ENCODE data around the gene LTBP1. TPM values are rescaled to one million over a fixed set of nuclear protein-coding genes. Genes with fewer than 3 reads are reported as not detected.

The LTBP1 gene
- total RNA-seq, 4 donors from 2014 or later, result 3.8 to 20.8 (median 11.3) TPM

- 60 to 62% methylated on average over 7 of the region's 7 CpGs for WGBS, 2 donors
- TF ChIP-seq CTCF (IDR thresholded peaks at IDR 0.05), result no peak
- no peak for TF ChIP-seq POLR2A (IDR thresholded peaks at IDR 0.05)
- no peak overlapping the region for H3K4me3 ChIP-seq (ENCODE audit: low read depth, poor library complexity, severe bottlenecking)
- no peak for DNase-seq (ENCODE audit: low spot score in 2 of 2)
- intact Hi-C loops (cut with DNase I; ENCODE audit: low total_unique reads), result no loop called here
Observed at GRCh38 chr2:33133454-33133952, 186.8 kb downstream of the LTBP1 start.

DNA sequence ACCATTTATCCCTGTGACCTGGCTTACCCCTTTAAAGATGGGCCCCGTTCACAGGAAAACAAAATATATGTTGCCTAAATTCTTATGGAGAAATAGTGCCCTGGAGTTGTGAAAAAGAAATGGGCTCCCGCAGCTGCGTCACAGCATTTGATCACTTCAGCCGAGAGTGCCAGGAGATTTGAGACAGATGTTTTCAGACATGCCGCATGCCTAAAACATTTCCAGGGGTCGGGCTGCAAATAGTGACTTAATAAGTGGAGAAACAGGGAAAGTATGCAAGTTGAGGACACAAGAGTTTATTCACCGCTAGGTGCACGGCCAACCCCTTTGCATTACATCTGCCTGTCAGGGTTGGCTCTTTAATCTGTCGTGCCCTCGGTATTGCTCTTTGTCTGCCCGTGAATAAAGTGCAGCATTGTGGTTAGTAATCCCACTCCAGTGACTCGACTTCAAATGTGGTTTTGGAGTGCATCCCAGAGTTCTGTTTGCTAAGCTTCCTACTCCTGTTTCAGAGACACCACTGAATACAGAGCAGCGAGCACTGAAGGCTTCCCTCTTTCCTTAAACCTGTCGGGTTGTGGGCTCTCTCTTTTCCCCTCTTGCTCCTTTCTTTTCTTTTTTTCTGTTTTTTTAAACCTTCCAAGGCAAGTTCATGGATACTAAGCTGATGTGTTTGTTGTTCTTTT lies 187.5 kb downstream of the LTBP1 start:
- WGBS, 2 donors, result 36 to 49% methylated on average over 14 of the region's 14 CpGs
- TF ChIP-seq CTCF (IDR thresholded peaks at IDR 0.05) (no peak), POLR2A (IDR thresholded peaks at IDR 0.05) (no peak)
- intact Hi-C loops (cut with DNase I; ENCODE audit: low total_unique reads), result no loop called here
- no peak overlapping the region for H3K4me3 ChIP-seq (ENCODE audit: low read depth, poor library complexity, severe bottlenecking)
- DNase-seq (ENCODE audit: low spot score in 2 of 2), result peak; percentile 65 to 90

DNA sequence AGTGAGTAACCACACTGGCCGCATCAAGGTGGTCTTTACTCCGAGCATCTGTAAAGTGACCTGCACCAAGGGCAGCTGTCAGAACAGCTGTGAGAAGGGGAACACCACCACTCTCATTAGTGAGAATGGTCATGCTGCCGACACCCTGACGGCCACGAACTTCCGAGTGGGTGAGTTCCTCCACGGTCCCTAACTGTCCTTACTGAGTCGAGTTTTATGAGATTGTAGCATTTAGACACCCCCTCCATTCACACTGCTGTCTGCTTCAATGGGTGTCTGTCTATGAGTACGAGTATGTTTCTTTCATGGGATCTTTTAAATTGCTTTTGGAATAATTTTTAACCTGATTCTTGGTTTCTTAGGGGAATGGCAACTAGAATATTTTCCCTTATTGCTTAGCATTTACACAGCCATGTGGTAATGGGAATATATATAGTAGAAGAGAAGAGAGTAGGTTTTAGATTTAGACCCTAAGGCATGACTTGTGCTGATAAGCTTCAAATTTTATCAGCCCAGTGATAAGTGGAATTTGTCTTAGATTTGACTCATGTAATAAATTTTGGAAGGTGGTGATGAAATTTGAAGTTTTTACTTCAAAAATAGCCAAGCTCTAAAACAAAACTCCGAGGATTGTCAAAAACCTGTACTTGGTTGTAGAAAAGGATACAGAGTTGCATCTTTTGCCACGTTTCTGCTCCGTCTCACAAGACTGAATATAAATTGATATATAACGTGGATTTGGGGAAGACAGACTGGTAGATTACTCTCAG lies 188.2 kb downstream of the LTBP1 start:
- intact Hi-C loops (cut with DNase I; ENCODE audit: low total_unique reads), result no loop called here
- DNase-seq (ENCODE audit: low spot score in 2 of 2), result no peak
- TF ChIP-seq CTCF (IDR thresholded peaks at IDR 0.05) (no peak), POLR2A (IDR thresholded peaks at IDR 0.05) (no peak)
- 48 to 53% methylated on average over 13 of the region's 13 CpGs for WGBS, 2 donors
- no peak overlapping the region for H3K4me3 ChIP-seq (ENCODE audit: low read depth, poor library complexity, severe bottlenecking)

DNA sequence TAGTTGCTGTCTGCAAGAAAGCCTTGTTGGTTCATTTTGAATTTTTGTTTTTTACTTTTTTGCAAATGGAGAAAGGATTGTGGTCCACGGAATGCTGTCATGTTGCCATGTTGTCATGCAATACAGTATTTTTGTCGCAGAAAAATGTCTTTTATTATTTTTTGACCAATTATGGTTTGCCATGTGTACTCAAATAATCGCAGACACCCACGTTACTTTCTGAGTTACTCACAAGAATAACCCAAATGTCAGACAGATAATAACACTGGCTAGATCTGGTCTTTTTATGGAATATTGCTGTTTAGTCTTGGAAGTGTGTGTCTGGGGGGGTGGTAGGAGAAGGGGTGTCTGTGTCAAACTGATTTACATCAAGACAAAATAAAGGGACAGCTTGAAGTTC lies 188.9 kb downstream of the LTBP1 start:
- no peak for TF ChIP-seq POLR2A (IDR thresholded peaks at IDR 0.05)
- DNase-seq (ENCODE audit: low spot score in 2 of 2), result no peak
- 34 to 44% methylated on average over 4 of the region's 4 CpGs for WGBS, 2 donors
- H3K4me3 ChIP-seq (ENCODE audit: low read depth, poor library complexity, severe bottlenecking), result no peak overlapping the region
- intact Hi-C loops (cut with DNase I; ENCODE audit: low total_unique reads), result no loop called here

GRCh38 chr2:33136056-33136455 lies 189.3 kb downstream of the LTBP1 start:
- intact Hi-C loops (cut with DNase I; ENCODE audit: low total_unique reads), result no loop called here
- H3K4me3 ChIP-seq (ENCODE audit: low read depth, poor library complexity, severe bottlenecking), result no peak overlapping the region
- WGBS, 2 donors, result 11 to 24% methylated on average over 4 of the region's 4 CpGs

More at GRCh38 chr2:33136056-33136455, 189.3 kb downstream of the LTBP1 start:
- TF ChIP-seq CTCF (IDR thresholded peaks at IDR 0.05) (no peak), POLR2A (IDR thresholded peaks at IDR 0.05) (no peak)
- DNase-seq (ENCODE audit: low spot score in 2 of 2), result no peak

All from lower leg skin (tissue), 4 donors.